ACHN (cell line): ENCODE data around the gene ARMC10.
"Not testable (repeated sequence)": the region's sequence is repeated elsewhere in the genome, so short reads cannot be mapped to it uniquely, and the experiment has no call there.

Experiments
- DNase-seq: peaks from one replicate; pipeline ENCODE4 v3.0.0-alpha.2; 2015
- in situ Hi-C: cut with HindIII; loops from 2 replicates; pipeline ENCODE4 v1.10.0; 2017; ENCODE audit warnings: low sequenced_read_pairs, low pct_ligation_motif_present, low pct_unique_long_range_greater_than_20kb

The ARMC10 gene

DNA sequence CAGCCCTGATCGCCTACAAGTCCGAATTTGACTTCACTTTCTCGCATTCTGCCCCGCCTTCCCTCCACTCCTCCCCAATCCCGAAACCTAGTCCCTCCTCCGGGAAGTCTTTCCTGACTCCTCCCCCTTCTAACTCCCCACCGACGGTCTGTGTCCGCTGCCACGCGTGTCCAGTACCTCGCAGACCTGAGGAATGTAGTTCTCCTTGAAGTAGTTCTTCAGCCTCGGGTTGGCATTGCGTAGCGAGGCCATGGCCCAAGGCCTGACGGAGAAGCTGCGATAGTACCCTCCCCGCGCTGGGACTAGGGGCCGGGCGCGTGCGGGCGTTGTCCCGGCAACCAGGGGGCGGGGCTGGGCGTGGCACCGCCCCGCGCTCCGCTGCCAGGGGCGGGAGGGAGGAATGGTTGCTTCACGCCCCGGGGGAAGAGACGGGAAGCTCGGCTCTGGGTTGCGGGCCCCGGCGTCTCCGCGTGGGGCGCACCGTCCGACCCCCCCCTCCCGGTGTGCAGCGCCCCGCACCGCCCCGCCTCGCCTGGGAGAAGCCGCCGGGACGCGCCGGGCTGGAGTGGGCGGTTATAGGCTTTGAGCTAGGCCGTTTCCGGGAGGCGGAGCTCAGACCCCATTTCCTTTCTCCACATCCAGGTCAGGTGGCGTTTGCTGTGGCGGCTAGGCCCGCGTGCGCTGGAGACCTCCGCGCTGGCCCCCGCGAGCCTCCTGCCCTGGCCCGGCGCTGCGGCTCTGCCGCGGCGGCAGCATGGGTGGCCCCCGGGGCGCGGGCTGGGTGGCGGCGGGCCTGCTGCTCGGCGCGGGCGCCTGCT, at the start of gene ARMC10, which contains the start of gene FBXL13:
ARMC10 (plus strand) TSS at position 622 of the 818 bp plus-strand sequence; CDS start at position 755, 133 bp downstream.
FBXL13 (minus strand) TSS at position 278 of the 818 bp plus-strand sequence.
- in situ Hi-C loops, result no loop called here
- DNase-seq, result peak; percentile 96

DNA sequence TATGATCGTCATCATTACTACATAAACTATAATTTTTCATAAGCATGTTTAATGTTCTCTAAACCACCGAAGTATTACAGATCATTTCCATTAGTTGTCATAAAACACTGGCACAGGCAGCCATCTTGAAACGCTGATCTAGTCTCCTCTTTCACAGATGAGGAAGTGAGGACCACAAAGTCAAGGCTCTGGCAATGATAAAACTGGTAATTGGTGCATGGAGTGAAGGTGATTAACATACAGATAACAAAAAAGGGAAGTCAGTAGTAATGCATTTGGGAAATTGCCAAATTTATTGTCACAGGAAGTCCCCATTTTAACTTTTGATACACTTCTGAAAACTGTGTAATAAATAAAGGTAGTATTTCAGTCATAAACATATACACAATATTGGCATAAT, 49.6 kb upstream of the ARMC10 start:
- in situ Hi-C loops, result no loop called here
- DNase-seq, result no peak

DNA sequence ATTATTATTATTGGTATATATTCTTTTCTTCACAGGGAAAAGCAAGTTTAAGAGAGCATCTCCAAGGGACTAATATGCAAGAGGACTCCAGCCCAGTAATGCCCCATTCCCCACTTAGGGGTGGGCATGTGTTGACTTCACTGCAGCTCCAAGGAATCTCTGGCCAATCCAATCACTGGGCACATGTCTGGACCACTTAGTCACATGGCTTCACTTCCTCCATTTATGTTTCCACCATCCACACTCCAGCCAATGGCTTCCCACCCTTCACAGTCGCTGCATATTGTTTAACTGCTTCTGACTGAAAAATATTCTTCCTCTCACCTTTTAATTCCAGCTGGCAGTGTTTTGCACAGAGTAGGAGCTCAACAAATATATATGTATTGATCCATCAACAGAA, 43.9 kb upstream of the ARMC10 start:
- in situ Hi-C loops, result no loop called here
- no peak for DNase-seq

DNA sequence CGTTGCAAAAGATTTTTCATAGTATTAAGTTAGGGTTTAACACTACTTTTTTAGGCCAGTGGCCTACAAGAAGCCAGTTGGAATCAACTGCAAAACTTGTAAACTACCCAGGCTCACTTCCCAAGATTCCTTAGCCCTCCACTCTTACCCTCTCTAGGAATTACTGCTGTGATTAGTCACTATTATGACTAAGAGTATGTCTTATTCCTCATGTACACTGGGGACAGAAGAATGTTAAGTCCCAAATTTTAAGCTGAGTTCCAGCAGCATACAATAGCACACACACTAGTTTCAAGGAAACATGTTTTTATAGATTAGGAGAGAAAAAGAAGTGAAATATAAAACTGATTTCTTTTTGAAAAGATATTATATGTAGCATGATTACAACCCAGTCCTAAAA, 43.2 kb upstream of the ARMC10 start:
- in situ Hi-C loops, result no loop called here
- DNase-seq, result no peak

DNA sequence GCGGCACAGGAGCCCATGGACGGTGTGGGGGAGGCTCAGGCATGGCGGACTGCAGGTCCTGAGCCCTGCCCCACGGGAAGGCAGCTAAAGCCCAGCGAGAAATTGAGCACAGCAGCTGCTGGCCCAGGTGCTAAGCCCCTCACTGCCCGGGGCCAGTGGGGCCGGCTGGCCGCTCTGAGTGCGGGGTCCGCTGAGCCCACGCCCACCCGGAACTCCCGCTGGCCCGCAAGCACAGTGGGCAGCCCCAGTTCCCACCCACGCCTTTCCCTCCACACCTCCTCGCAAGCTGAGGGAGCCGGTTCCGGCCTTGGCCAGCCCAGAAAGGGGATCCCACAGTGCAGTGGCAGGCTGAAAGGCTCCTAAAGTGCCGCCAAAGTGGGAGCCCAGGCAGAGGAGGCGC, 40.6 kb upstream of the ARMC10 start:
- in situ Hi-C loops, DNase-seq: not testable (repeated sequence)

DNA sequence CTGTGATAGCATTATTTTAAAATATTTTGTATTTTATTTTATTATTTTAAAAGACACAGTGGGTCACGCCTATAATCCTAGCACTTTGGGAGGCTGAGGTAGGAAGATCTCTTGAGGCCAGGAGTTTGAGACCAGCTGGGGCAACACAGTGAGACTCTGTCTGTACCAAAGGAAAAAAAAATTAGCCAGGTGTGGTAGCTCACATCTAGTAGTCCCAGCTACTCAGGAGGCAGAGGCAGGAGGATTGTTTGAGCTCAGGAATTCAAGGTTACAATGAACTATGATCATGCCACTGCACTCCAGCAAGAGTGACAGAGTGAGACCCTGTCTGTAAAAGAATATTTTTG, 37.5 kb upstream of the ARMC10 start:
- in situ Hi-C loops, result no loop called here
- DNase-seq, result no peak

DNA sequence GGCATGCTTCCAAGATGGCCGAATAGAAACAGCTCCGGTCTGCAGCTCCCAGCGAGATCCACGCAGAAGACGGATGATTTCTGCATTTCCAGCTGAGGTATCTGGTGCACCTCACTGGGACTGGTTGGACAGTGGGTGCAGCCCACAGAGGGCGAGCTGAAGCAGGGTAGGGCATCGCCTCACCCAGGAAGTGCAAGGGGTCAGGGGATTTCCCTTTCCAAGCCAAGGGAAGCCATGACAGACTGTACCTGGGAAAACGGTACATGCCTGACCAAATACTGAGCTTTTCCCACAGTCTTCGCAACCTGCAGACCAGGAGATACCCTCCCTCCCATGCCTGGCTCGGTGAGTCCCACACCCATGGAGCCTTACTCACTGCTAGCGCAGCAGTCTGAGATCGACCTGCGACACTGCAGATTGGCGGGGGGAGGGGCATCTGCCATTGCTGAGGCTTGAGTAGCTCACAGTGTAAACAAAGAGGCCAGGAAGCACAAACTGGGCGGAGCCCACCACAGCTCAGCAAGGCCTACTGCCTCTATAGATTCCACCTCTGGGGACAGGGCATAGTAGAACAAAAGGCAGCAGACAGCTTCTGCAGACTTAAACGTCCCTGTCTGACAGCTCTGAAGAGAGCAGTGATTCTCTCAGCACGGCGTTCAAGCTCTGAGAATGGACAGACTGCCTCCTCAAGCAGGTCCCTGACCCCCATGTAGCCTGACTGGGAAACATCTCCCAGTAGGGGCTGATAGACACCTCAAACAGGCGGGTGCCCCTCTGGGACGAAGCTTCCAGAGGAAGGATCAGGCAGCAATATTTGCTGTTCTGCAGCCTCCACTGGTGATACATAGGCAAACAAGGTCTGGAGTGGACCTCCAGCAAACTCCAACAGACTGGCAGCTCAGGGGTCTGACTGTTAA, 36.9 kb upstream of the ARMC10 start:
- DNase-seq, in situ Hi-C loops: not testable (repeated sequence)

DNA sequence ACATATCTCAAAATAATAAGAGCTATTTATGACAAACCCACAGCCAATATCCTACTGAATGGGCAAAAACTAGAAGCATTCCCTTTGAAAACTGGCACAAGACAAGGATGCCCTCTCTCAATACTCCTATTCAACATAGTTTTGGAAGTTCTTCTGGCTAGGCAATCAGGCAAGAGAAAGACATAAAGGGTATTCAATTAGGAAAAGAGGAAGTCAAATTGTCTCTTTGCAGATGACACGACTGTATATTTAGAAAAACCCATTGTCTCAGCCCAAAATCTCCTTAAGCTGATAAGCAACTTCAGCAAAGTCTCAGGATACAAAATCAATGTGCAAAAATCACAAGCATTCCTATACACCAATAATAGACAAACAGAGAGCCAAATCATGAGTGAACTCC, 33.1 kb upstream of the ARMC10 start:
- in situ Hi-C loops, DNase-seq: not testable (repeated sequence)

DNA sequence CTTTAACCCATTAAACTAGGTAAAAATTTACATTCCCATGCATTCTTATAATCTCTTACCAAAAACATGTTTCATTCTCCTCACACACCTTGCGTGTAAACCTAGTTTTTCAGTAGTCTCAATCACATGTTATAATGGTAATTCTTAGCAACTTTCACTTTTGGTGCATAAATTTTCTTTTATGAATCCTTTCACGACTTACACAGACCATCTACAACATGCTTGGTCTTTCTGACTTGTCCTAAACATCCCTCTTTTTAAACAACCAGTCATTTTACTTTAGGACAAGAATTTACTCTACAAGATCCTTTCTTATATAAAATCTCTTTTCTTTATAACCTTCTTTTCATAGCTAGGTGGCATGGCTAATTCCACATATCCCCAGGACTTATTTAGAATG, 26.1 kb upstream of the ARMC10 start:
- in situ Hi-C loops, result no loop called here
- peak; percentile 48 for DNase-seq

DNA sequence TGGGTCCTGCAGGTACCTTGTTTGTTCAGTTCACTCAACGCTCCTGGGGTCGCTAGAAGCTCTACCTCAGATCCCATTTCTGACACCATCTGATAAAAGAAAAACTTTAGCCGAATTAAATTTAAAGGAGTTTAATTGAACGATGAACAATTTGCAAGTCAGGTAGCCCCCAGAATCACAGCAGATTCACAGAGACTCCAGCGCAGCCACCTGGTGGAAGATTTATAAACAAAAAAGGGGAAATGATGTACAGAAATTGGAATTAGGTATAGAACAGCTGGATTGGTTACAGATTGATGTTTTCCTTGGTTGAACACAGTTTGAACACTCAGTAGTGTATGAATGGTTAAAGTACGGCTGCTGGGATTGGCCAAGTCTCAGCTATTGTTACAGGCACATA, 23.4 kb upstream of the ARMC10 start:
- DNase-seq, result no peak
- in situ Hi-C loops, result no loop called here

DNA sequence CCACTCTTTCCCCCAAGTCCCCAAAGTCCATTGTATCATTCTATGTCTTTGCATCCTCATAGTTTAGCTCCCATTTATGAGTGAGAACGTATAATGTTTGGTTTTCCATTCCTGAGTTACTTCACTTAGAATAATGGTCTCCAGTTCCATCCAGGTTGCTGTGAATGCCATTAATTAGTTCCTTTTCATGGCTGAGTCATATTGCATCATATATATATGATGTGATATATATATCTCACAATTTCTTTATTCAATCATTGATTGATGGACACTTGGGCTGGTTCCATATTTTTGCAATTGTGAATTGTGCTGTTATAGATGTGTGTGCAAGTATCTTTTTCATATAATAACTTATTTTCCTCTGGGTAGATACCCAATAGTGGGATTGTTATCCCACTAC, 18.9 kb upstream of the ARMC10 start:
- in situ Hi-C loops, DNase-seq: not testable (repeated sequence)

DNA sequence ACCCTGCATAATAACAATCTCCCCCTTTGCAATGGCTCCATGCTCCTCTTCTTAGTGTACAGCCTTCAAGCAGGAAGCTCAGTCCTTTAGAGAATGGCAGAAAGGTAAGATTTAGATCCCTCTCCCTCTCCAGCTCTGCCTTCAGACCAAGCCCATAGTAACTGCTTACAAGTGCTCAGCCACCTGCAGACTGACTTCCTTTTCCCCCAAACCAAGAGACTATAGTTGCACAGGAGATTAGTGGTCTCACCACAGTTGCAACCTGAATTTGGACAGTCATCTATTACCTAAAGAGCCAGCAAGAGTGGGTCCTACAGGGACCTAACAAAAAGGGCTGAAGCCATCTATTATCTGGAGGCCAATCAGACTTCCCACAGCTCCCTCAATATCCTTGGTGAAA, 16.8 kb upstream of the ARMC10 start:
- in situ Hi-C loops, result no loop called here
- no peak for DNase-seq

DNA sequence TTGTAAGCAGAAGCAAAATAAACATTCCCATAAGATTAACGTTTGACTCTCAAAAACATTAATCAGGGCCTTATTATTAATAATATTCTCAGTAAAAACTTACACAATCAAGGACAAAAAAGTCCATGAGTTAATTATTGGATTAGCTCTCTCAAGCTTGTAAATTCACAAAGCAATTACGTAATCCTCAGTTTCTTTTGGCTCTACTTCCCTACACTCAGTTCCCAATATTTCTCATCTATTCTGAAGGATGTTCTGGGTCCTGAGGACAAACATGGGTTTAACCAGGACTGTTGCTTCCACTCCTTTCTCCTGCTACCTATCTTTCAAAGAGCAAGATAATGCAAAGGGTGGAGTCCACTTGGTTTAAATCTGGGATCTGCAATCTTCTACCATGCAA, 15.5 kb upstream of the ARMC10 start:
- DNase-seq, result no peak
- in situ Hi-C loops, result no loop called here

DNA sequence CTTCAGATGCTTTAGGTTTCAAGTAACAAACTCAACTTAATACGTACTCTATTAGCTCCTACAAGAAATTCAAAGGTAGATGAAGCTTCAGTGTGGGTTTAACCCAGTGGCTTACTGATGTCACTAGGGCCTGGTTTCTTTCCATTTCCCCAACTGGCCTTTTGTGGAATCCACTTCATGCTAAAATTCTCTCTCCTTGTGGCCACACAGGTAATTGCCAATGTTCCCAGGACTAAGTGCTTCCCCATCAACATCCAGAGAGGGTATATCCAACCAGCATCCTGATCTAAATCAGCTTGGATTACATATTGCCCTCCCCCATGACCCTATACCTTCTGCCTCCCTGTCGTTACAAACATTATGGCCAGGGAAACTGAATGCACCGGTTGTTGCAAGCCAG, 11.0 kb upstream of the ARMC10 start:
- no peak for DNase-seq
- in situ Hi-C loops, result no loop called here

DNA sequence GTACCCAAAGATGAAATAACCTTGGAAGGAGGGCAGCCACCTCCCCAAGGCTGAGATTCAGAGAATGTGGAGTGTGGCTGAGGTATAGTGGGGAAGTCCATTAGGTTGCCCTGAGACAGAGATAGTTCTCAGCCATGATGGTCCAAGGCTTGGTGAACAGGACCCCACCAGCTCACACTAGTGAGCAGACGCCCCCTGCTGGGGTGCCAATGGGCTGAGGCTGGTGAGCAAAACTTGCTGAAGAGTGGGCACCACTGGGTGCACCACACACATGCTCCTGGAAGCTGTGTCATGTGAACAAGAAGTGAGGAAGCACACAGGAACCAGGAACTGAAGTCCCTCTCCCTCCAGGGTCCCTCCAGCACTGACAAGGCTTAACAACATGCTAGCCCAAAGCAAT, 9.3 kb upstream of the ARMC10 start:
- peak; percentile 73 for DNase-seq
- in situ Hi-C loops, result no loop called here

DNA sequence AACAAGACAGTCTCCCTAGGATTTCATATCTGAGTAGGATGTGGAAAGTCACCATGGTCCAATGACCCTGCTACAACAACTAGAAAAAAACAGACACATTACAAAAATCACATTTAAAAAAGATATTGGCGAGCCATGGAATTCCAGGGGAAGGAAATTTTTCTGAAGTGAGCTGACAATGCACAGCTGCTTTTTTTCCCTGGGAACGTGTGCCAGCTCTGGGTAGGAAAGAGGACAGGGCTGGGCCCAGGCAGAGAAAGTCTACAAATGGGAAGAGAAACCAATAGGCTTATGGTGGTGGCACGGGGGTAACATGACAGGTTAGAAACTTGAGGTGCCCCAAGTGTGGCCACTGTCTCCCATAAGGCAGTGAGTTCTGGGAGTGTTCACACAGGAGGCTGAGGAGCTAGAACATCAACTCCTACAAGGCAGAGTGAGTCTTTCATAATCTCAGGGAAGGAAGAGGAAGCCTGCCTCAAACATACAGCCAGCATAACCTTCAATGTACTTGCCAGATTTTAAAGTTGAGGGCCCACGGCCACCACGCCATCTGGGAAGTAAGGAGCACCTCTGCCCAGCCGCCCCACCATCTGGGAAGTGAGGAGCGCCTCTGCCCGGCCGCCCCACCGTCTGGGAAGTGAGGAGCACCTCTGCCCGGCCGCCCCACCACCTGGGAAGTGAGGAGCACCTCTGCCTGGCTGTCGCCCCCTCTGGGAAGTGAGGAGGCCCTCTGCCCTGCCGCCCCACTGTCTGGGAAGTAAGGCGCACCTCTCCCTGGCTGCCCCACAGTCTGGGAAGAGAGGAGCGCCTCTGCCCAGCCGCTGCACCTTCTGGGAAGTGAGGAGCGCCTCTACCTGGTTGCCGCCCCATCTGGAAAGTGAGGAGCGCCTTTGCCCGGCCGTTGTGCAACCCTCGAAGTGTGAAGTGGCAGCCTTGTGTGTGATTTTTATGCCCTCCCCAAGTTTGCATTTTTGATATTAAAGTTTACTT, 6.2 kb upstream of the ARMC10 start:
- DNase-seq, result no peak
- in situ Hi-C loops, result no loop called here

DNA sequence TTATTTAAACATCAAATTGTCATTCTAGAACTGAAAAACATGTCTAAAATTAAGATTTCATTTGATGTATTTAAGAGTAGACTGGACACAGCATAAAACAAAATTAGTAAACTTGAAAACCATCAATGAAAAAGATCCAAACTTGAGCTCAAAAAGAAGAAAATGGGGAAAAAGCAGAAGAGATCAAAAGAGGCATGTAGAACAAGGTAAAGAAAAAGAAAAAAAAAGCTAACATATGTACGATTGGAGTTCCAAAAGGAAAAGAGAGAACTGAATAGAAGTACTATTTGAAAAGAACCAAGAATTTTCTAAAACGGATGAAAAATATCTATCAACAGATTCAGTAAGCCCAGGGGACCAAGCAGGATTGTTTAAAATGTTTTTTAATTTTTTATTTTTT, 3.9 kb upstream of the ARMC10 start:
- DNase-seq, result no peak
- in situ Hi-C loops, result no loop called here

DNA sequence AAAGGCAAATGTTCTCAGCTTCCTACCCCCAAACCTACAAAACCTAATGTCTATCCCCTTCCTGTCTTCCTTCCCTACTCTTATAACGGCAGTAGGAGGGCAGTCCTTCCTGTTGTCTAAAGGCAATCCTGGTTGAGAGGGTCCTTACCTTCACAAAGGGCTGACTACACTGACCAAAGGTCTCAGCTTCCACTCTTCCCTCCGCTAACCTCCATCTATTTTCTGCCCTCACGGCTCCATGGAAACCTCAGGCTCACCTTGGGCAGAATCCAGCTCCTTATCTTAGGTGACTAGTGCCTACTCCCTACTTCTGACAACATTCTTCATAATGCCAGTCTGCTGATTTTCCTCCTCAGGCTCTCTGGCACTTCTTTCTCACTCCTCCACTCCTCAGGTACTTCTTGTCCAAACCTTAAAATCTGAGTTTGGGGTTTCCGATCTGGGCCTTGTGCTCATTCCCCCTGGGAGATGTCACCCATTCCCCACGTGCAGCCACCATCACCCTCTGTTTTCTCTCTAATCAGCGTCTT, 886 bp upstream of the ARMC10 start:
- in situ Hi-C loops, result no loop called here
- peak; percentile 55 for DNase-seq
